A549 (cell line): ENCODE results near the gene FAM131B.

Source experiments
- EHF ChIP-seq: fragments of 250-450 bp; sonication (Bioruptor Pico); IDR thresholded peaks from 2 replicates; pipeline ENCODE4 v1.5.0; 2020; ENCODE audit warnings: mild to moderate bottlenecking
- POLR2A ChIP-seq: IDR thresholded peaks from 2 replicates; pipeline ENCODE4 v1.6.1; 2012; ENCODE audit warnings: mild to moderate bottlenecking, low read length
- RNF2 ChIP-seq: fragments of 200-600 bp; sonication (generic); IDR thresholded peaks from 2 replicates; pipeline ENCODE4 v1.6.1; 2016; ENCODE audit warnings: low read depth, mild to moderate bottlenecking, antibody characterized with exemption, moderate library complexity, borderline replicate concordance

DNA sequence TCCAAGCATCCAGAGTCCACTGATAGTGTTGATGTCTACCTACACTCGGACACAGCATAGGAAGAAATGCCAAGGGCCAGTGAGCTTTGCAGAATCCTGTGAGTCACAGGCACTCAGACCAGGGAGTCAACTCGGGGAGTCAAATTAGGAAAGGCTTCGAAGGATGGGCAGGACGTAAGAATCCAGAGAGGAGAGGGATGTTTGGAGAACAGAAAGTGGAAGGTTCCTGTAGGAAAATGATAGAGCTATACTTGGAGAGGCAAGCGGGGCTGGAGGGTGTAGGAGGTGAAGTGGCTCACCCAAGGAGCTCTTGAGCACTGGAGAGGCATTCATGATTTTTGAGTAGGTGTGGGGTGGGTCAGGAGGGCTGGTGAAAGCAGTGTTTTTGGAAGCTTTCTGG, 21.6 kb upstream of the FAM131B start:
- TF ChIP-seq RNF2: no peak
- TF ChIP-seq POLR2A: no peak
- no peak for TF ChIP-seq EHF (CRISPR knock-in tag)
